HL-60/S4 (cell line): ENCODE results near the gene RABGAP1L.

Experiments used
- in situ Hi-C: fragments of 300-500 bp; cut with MboI; formaldehyde crosslinking; loops from 2 replicates; pipeline ENCODE4 v1.14.3; 2022; ENCODE audit warnings: low sequenced_read_pairs

RABGAP1L gene

GRCh38 chr1:174736831-174737230 is 577.5 kb downstream of the RABGAP1L start:
- in situ Hi-C loops, result loop anchor here (10.0 to 25.0 kb wide), 3 partner anchors 472 to 1992 kb away; no protein-coding TSS in a partner anchor

GRCh38 chr1:174740249-174740968 is 581.1 kb downstream of the RABGAP1L start:
- in situ Hi-C loops, result loop anchor here (25.0 kb wide), 1 partner anchor 1328 kb away; no protein-coding TSS in a partner anchor

- in situ Hi-C loops, result loop anchor here (25.0 kb wide), 1 partner anchor 1331 kb away; no protein-coding TSS in a partner anchor
These were observed 583.7 kb downstream of the RABGAP1L start for GRCh38 chr1:174742805-174743653.

DNA sequence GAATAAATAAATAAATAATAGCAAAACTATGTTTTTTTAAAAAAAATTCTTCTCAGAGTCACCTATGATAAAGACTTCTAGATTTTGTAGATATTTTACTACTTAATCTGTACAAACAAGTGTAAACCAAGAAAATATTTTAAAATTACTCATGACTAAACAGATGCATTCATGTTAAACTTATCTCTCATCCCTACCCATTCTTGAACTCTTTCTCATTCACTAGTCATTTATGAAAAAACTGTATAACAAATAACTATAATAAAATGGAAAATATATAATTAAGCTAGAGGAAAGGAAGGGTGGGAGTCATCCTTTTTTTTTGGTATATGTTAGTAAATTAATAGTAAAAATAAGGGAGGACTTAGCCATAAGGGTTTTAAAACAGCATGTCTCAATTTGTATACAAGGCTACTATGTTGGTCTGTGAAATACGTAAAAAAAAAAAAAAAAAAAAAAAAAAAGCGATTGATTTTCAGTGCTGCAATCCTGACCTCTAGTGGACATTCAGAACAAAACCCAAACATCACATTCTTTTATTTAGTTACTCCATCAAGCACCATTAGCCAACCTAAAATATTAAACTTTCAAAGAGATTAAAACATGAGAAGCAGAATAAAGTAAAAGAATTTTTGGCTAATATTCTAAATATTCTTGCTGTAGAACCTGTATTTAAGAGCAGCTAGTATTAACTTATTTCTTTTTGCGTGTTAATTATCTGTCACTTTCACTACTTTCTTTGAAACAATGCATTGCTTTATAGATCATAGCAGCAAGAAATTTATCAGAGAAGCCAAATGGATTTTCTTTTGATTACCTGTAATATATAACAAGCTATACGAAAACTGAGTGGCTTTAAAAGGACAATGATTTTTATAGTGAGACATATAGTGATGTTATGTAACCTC is 584.6 kb downstream of the RABGAP1L start:
- in situ Hi-C loops, result loop anchor here (25.0 kb wide), 1 partner anchor 1332 kb away; no protein-coding TSS in a partner anchor

- in situ Hi-C loops, result loop anchor here (25.0 kb wide), 1 partner anchor 1333 kb away; no protein-coding TSS in a partner anchor
These were observed 585.6 kb downstream of the RABGAP1L start for GRCh38 chr1:174744886-174745285.

DNA sequence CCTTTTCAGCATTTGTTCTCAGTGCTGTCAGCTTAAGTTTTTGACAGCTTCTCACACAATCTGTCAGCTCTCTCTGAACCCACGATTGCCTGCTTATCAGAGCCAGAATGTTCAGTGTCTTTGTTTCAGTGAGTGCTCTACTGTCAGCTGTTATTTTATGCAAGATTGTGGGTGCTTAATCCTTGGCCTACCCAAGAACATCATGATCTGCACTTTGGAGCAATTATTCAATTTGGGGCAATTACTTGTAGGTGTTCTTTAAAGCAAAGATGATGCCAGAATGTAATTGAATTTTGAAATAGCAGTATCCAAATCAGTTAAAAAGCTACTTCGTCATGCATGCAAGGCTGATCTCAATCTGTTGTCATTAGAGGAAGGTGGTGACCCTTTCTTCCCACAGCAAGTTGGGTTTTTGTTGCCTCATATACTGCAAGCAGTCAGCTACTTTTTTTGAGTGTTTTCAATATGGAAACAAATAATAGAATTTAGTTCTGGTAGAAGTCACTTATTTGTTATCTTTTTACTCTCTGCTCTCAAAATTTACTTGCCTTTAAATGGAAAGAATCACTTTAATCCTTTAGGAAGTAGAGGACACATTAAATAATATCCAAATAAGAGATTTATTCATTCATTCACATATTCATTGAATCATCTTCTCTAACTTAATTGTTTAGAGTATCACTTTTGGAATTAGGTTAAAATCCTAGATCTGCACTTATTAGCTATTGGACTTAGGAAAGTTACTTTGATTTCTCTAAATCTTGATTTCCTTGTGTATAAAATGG is 586.9 kb downstream of the RABGAP1L start:
- in situ Hi-C loops, result loop anchor here (25.0 kb wide), 1 partner anchor 1334 kb away; no protein-coding TSS in a partner anchor

- in situ Hi-C loops, result loop anchor here (25.0 kb wide), 1 partner anchor 1335 kb away; no protein-coding TSS in a partner anchor
These were observed 588.3 kb downstream of the RABGAP1L start for GRCh38 chr1:174747613-174748012.

- in situ Hi-C loops, result loop anchor here (25.0 kb wide), 1 partner anchor 1336 kb away; no protein-coding TSS in a partner anchor
These were observed 589.3 kb downstream of the RABGAP1L start for GRCh38 chr1:174748586-174748985.

GRCh38 chr1:174753131-174753530 is 593.8 kb downstream of the RABGAP1L start:
- in situ Hi-C loops, result loop anchor here (25.0 kb wide), 1 partner anchor 384 kb away; no protein-coding TSS in a partner anchor

- in situ Hi-C loops, result loop anchor here (25.0 kb wide), 1 partner anchor 376 kb away; no protein-coding TSS in a partner anchor
These were observed 602.0 kb downstream of the RABGAP1L start for GRCh38 chr1:174761335-174761734.

GRCh38 chr1:174761901-174762585 is 602.7 kb downstream of the RABGAP1L start:
- in situ Hi-C loops, result loop anchor here (25.0 kb wide), 1 partner anchor 375 kb away; no protein-coding TSS in a partner anchor

- in situ Hi-C loops, result loop anchor here (25.0 kb wide), 1 partner anchor 373 kb away; no protein-coding TSS in a partner anchor
These were observed 604.9 kb downstream of the RABGAP1L start for GRCh38 chr1:174764191-174764590.

DNA sequence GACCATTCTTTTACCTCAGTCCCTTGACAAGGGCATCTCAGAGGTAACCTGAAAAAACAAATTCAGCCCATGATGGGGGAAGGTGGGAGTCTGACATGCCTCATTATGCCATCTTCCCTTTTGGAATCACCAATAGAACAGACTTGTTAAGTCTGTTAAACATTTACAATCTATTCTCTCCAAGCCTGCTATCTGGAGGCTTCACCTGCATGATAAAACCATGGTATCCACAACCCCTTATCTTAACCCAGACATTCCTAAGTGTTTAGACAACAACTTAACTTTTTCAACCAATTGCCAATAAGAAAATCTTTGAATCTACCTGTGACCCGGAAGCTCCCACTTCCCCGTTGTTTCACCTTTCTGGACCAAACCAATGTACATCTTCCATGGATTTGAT is 607.4 kb downstream of the RABGAP1L start:
- in situ Hi-C loops, result loop anchor here (25.0 kb wide), 1 partner anchor 371 kb away; no protein-coding TSS in a partner anchor

GRCh38 chr1:174768516-174768915 is 609.2 kb downstream of the RABGAP1L start:
- in situ Hi-C loops, result loop anchor here (25.0 kb wide), 1 partner anchor 369 kb away; no protein-coding TSS in a partner anchor

DNA sequence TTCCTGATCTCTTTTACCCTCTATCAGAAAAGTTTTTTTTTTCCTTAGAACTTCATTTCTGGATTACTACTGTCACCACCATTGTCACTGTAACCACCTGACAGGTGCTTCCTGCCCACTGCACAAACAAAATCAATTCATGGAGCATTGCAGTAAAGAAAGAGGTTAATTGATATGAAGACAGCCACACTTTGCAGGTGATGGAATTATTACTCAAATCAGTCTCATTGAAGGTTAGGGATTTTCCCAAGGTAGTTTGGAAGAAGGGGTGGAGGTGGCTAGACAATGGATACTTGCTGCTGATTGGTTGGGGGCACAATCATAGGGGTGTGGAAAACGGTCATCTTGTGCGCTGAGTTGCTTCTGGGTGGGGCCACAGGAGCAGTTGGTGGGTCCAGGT is 609.6 kb downstream of the RABGAP1L start:
- in situ Hi-C loops, result loop anchor here (25.0 kb wide), 1 partner anchor 368 kb away; no protein-coding TSS in a partner anchor

DNA sequence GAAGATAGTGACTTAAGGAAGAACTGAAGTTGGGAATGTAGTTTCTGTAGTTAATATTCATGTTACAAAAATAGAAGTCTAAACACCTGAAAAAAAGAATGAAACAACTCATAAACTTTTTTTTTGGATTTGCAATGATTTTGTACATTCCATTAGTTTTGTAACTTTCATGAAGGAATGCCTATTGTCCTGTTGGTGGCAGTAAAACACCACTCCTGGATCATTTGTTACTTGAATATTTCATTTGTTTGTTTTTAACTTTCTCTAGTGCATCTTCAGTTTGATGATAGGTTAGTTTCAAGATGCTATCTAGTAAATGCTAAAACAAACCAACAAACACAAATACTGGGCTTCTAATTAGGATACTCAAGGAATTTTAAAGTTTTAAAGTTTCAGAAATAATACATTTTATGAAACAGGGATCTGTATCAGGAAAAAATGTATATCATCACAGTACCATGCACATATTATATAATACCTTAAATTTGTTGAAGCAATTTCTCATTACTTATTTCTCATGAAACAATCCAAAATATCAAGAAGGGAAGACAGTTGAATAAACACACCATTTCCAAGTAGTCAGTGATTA is 610.7 kb downstream of the RABGAP1L start:
- in situ Hi-C loops, result loop anchor here (5.0 to 25.0 kb wide), 2 partner anchors 222 to 367 kb away; no protein-coding TSS in a partner anchor

GRCh38 chr1:174775621-174776020 is 616.3 kb downstream of the RABGAP1L start:
- in situ Hi-C loops, result no loop called here

GRCh38 chr1:174777262-174777661 is 617.9 kb downstream of the RABGAP1L start:
- in situ Hi-C loops, result no loop called here
